ENCODE measurements around the gene ANAPC7. TPM values are rescaled to one million over a fixed set of nuclear protein-coding genes. Genes with fewer than 3 reads are reported as not detected.
"Not testable (repeated sequence)": the region's sequence is repeated elsewhere in the genome, so short reads cannot be mapped to it uniquely, and the experiment has no call there.

Gene ANAPC7
- total RNA-seq, 2 donors from 2014 or later = 25.9 to 45.8 TPM

GRCh38 chr12:110366321-110367142, 37.0 kb downstream of the ANAPC7 start:
- no peak overlapping the region for H3K27ac ChIP-seq
- H3K4me1 ChIP-seq = no peaks in the 10 kb centered on the region
- 75 to 82% methylated on average over 8 to 11 of the region's 13 CpGs for WGBS, 2 donors
- no peak for ATAC-seq
- no peak for DNase-seq
- no peaks in the 10 kb centered on the region for H3K9me3 ChIP-seq
- H3K36me3 ChIP-seq (replicated peaks in 1 of 2; ENCODE audit: insufficient read depth in 1 of 2, low read depth in 2 of 2) = no peaks in the 10 kb centered on the region
- intact Hi-C loops (cut with DNase I) = no loop called here
- H3K27me3 ChIP-seq = no peaks in the 10 kb centered on the region
- H3K4me3 ChIP-seq = no peak overlapping the region
- no peak for TF ChIP-seq CTCF (IDR thresholded peaks at IDR 0.05)
- TF ChIP-seq POLR2A (IDR thresholded peaks at IDR 0.05) = no peak

GRCh38 chr12:110365489-110366320, 37.8 kb downstream of the ANAPC7 start:
- intact Hi-C loops (cut with DNase I) = no loop called here
- TF ChIP-seq CTCF (IDR thresholded peaks at IDR 0.05) (no peak), POLR2A (IDR thresholded peaks at IDR 0.05) (no peak)
- no peak for DNase-seq
- Histone ChIP-seq H3K27me3 (no peaks in the 10 kb centered on the region), H3K4me3 (no peak overlapping the region), H3K4me1 (no peaks in the 10 kb centered on the region), H3K36me3 (replicated peaks in 1 of 2; ENCODE audit: insufficient read depth in 1 of 2, low read depth in 2 of 2) (no peaks in the 10 kb centered on the region), H3K27ac (no peak overlapping the region), H3K9me3 (no peaks in the 10 kb centered on the region)
- WGBS, 2 donors = 70 to 97% methylated on average over 6 to 7 of the region's 7 CpGs
- no peak for ATAC-seq

GRCh38 chr12:110361216-110361615, 42.3 kb downstream of the ANAPC7 start:
- Histone ChIP-seq H3K4me3 (no peak overlapping the region), H3K27ac (no peak overlapping the region), H3K36me3 (replicated peaks in 1 of 2; ENCODE audit: insufficient read depth in 1 of 2, low read depth in 2 of 2) (no peaks in the 10 kb centered on the region), H3K4me1 (no peaks in the 10 kb centered on the region), H3K27me3 (no peaks in the 10 kb centered on the region), H3K9me3 (no peaks in the 10 kb centered on the region)
- no peak for TF ChIP-seq CTCF (IDR thresholded peaks at IDR 0.05)
- no peak for TF ChIP-seq POLR2A (IDR thresholded peaks at IDR 0.05)
- intact Hi-C loops (cut with DNase I) = no loop called here
- ATAC-seq (no peak), DNase-seq (no peak)
- 82 to 94% methylated on average over 1 of the region's 1 CpG for WGBS, 2 donors

- H3K4me3 ChIP-seq; intact Hi-C loops (cut with DNase I); ATAC-seq; DNase-seq; H3K36me3 ChIP-seq (replicated peaks in 1 of 2; ENCODE audit: insufficient read depth in 1 of 2, low read depth in 2 of 2); H3K27ac ChIP-seq; H3K9me3 ChIP-seq; H3K4me1 ChIP-seq; H3K27me3 ChIP-seq: not testable (repeated sequence)
- TF ChIP-seq CTCF (IDR thresholded peaks at IDR 0.05) = peak in 2 of 7 experiments; percentile 8 to 15
- WGBS, 2 donors = 80 to 84% methylated on average over 8 of the region's 8 CpGs
Observed at GRCh38 chr12:110358384-110359097, 45.0 kb downstream of the ANAPC7 start.

Data from body of pancreas (tissue), 4 donors.